H1 (cell line): ENCODE results near the gene SPOCK1. TPM values are rescaled to one million over a fixed set of nuclear protein-coding genes. Genes with fewer than 3 reads are reported as not detected.

Source experiments
- CTCF ChIA-PET: fragments of 300-600 bp; sonication (Branson Sonifier 250); formaldehyde crosslinking; loops from one replicate; lab custom pipeline; 2021; ENCODE audit not compliant: partially characterized antibody; lab: Charles Lee
- POLR2A ChIA-PET: fragments of 300-600 bp; sonication (Branson Sonifier 250); formaldehyde crosslinking; loops from one replicate; lab custom pipeline; 2021; ENCODE audit warnings: inconsistent platforms; ENCODE audit not compliant: partially characterized antibody; lab: Charles Lee
- DNase-seq, 2 experiments: peaks; one replicate each; pipeline versions ENCODE4 v3.0.0 to v3.0.0-alpha.2; 2010 to 2022; ENCODE audit warnings: low spot score in 2 of 2, low read depth in 1 of 2, mixed read lengths in 1 of 2
- FAIRE-seq: peaks from 2 replicates; lab custom pipeline; 2011; peaks lifted over from hg19 to GRCh38; lab: Jason Lieb, UNC
- H2AFZ ChIP-seq: 2 replicates; pipeline ENCODE4 v1.8.1; 2012; ENCODE audit warnings: low read length, inconsistent platforms
- H2AK5ac ChIP-seq: 2 replicates; pipeline ENCODE4 v1.6.1; 2013; ENCODE audit warnings: low read depth, low read length
- H2BK120ac ChIP-seq: replicated peaks from 2 replicates; pipeline ENCODE3; 2013; ENCODE audit warnings: low read depth, low read length, inconsistent platforms
- H2BK12ac ChIP-seq: 2 replicates; pipeline ENCODE4 v1.6.1; 2013; ENCODE audit warnings: low read depth, low read length
- H2BK15ac ChIP-seq: 2 replicates; pipeline ENCODE4 v1.6.1; 2013; ENCODE audit warnings: low read length
- H2BK20ac ChIP-seq: 2 replicates; pipeline ENCODE4 v1.6.1; 2013; ENCODE audit warnings: low read length
- H2BK5ac ChIP-seq: 2 replicates; pipeline ENCODE4 v1.6.1; 2013; ENCODE audit warnings: low read depth, low read length
- H3K14ac ChIP-seq: 2 replicates; pipeline ENCODE4 v1.6.1; 2013; ENCODE audit warnings: inconsistent platforms; ENCODE audit not compliant: insufficient read length
- H3K18ac ChIP-seq: 2 replicates; pipeline ENCODE4 v1.6.1; 2013; ENCODE audit warnings: low read length; ENCODE audit errors: extremely low read depth
- H3K23ac ChIP-seq: 2 replicates; pipeline ENCODE4 v1.6.1; 2013; ENCODE audit warnings: inconsistent platforms; ENCODE audit not compliant: insufficient read length
- H3K23me2 ChIP-seq: 2 replicates; pipeline ENCODE4 v1.6.1; 2013; ENCODE audit warnings: low read depth, low read length
- H3K27ac ChIP-seq: 2 replicates; pipeline ENCODE4 v1.6.1; 2011; ENCODE audit warnings: low read depth, low read length, inconsistent platforms
- H3K27me3 ChIP-seq, 4 experiments: replicated peaks in 1 of 4; 1 replicate in 1 of 4; 2 replicates in 3 of 4; pipeline versions ENCODE4 v1.6.1 to v1.8.1; 2011 to 2013; ENCODE audit warnings: low read length in 3 of 4, mild to moderate bottlenecking in 3 of 4, inconsistent platforms in 2 of 4, mixed read lengths in 2 of 4, moderate library complexity in 1 of 4; ENCODE audit not compliant: control insufficient read depth in 3 of 4, insufficient read depth in 3 of 4; ENCODE audit errors: extremely low read depth in 1 of 4
- H3K36me3 ChIP-seq, 4 experiments: 2 replicates each; pipeline versions ENCODE4 v1.6.1 to v1.8.1; 2011 to 2013; ENCODE audit warnings: mild to moderate bottlenecking in 4 of 4, low read length in 3 of 4, moderate library complexity in 2 of 4, control low read depth in 1 of 4, inconsistent platforms in 1 of 4; ENCODE audit not compliant: insufficient read depth in 4 of 4, control insufficient read depth in 2 of 4
- H3K4ac ChIP-seq: replicated peaks from 2 replicates; pipeline ENCODE3; 2013; ENCODE audit warnings: low read length, low read depth, mixed read lengths, inconsistent platforms; ENCODE audit not compliant: insufficient read length
- H3K4me1 ChIP-seq, 4 experiments: replicated peaks in 1 of 4; 1 replicate in 1 of 4; 2 replicates in 3 of 4; pipeline versions ENCODE4 v1.6.1 to v1.8.1; 2011 to 2013; ENCODE audit warnings: low read length in 3 of 4, inconsistent platforms in 2 of 4, mixed read lengths in 1 of 4; ENCODE audit not compliant: insufficient read depth in 4 of 4, control insufficient read depth in 3 of 4
- H3K4me2 ChIP-seq, 2 experiments: 2 replicates each; pipeline versions ENCODE4 v1.6.1 to v1.8.1; 2011 to 2013; ENCODE audit warnings: low read depth in 2 of 2, low read length in 2 of 2, control low read depth in 1 of 2, inconsistent platforms in 1 of 2, mild to moderate bottlenecking in 1 of 2; ENCODE audit not compliant: insufficient read depth in 1 of 2
- H3K4me3 ChIP-seq, 4 experiments: fragments of 200-600, 300-600 bp in 1 of 4; sonication (generic), shearing (Covaris generic), sonication (Bioruptor Twin) in 1 of 4; 2 replicates each; pipeline versions ENCODE4 v1.5.1 to v1.8.1; 2011 to 2016; ENCODE audit warnings: low read length in 4 of 4, low read depth in 3 of 4, control low read depth in 2 of 4, inconsistent platforms in 2 of 4, mild to moderate bottlenecking in 2 of 4, mixed read lengths in 1 of 4, moderate library complexity in 1 of 4; ENCODE audit not compliant: insufficient read depth in 2 of 4; ENCODE audit errors: extremely low read depth in 1 of 4
- H3K56ac ChIP-seq: replicated peaks from 2 replicates; pipeline ENCODE3; 2013; ENCODE audit warnings: low read depth, mild to moderate bottlenecking, mixed read lengths, low read length, inconsistent platforms; ENCODE audit not compliant: insufficient read length
- H3K79me1 ChIP-seq: 2 replicates; pipeline ENCODE4 v1.6.1; 2013; ENCODE audit warnings: low read depth, low read length, control low read depth
- H3K79me2 ChIP-seq, 2 experiments: 2 replicates each; pipeline versions ENCODE4 v1.6.1 to v1.8.1; 2012 to 2013; ENCODE audit warnings: low read length in 2 of 2, mild to moderate bottlenecking in 2 of 2, inconsistent platforms in 1 of 2; ENCODE audit not compliant: insufficient read depth in 2 of 2, control insufficient read depth in 1 of 2
- H3K9ac ChIP-seq, 4 experiments: replicated peaks in 1 of 4; 1 replicate in 1 of 4; 2 replicates in 3 of 4; pipeline versions ENCODE4 v1.6.1 to v1.8.1; 2011 to 2013; ENCODE audit warnings: low read depth in 3 of 4, low read length in 3 of 4, control low read depth in 2 of 4, mild to moderate bottlenecking in 2 of 4, moderate library complexity in 2 of 4, inconsistent platforms in 1 of 4; ENCODE audit errors: extremely low read depth in 1 of 4
- H3K9me3 ChIP-seq, 2 experiments: 2 replicates each; pipeline versions ENCODE4 v1.6.1 to v1.8.1; 2012 to 2013; ENCODE audit warnings: mild to moderate bottlenecking in 2 of 2, moderate library complexity in 2 of 2, control low read depth in 1 of 2, inconsistent platforms in 1 of 2, low read depth in 1 of 2, low read length in 1 of 2, mixed read lengths in 1 of 2; ENCODE audit not compliant: insufficient read depth in 2 of 2
- H4K20me1 ChIP-seq, 2 experiments: replicated peaks in 1 of 2; 2 replicates each; pipeline versions ENCODE3 to v1.8.1; 2011 to 2013; ENCODE audit warnings: inconsistent platforms in 2 of 2, low read length in 2 of 2, mild to moderate bottlenecking in 1 of 2; ENCODE audit not compliant: insufficient read depth in 2 of 2, control insufficient read depth in 1 of 2
- H4K5ac ChIP-seq: 2 replicates; pipeline ENCODE4 v1.6.1; 2013; ENCODE audit warnings: low read length, low read depth, mixed read lengths, inconsistent platforms; ENCODE audit not compliant: insufficient read length
- H4K8ac ChIP-seq: 2 replicates; pipeline ENCODE4 v1.8.0; 2013; ENCODE audit warnings: mild to moderate bottlenecking, moderate library complexity, low read length, inconsistent platforms; ENCODE audit not compliant: insufficient read depth; ENCODE audit errors: extremely low read depth
- H4K91ac ChIP-seq: replicated peaks from 2 replicates; pipeline ENCODE3; 2013; ENCODE audit warnings: low read length, mixed read lengths, inconsistent platforms; ENCODE audit not compliant: insufficient read length
- BACH1 ChIP-seq: IDR thresholded peaks from 2 replicates; pipeline ENCODE4 v1.6.1; 2012; ENCODE audit warnings: low read length, improper control_type of control experiment
- CTBP2 ChIP-seq: IDR thresholded peaks from 2 replicates; pipeline ENCODE4 v1.7.0; 2011; ENCODE audit warnings: borderline replicate concordance, mild to moderate bottlenecking, moderate library complexity, mixed read lengths, low read length; ENCODE audit not compliant: insufficient read depth, insufficient read length
- RNF2 ChIP-seq: fragments of 200-900, 300-1000 bp; sonication (generic); IDR thresholded peaks from 2 replicates; pipeline ENCODE4 v1.7.1; 2016; ENCODE audit warnings: borderline replicate concordance, low read depth, mild to moderate bottlenecking, antibody characterized with exemption, low read length; ENCODE audit not compliant: poor library complexity, severe bottlenecking; ENCODE audit errors: missing control alignments
- WGBS, 2 experiments: shearing (Covaris generic) in 1 of 2; methylation state at CpG; one replicate each; pipeline versions ENCODE4 v1.1.6 to v1.1.7; 2013 to 2015; ENCODE audit warnings: low lambda C conversion rate in 2 of 2, mixed read lengths in 2 of 2, inconsistent platforms in 1 of 2, low coverage in 1 of 2, missing lambda C conversion rate in 1 of 2; ENCODE audit not compliant: insufficient replicate concordance in 2 of 2, insufficient coverage in 1 of 2, insufficient read length in 1 of 2; ENCODE audit errors: extremely low coverage in 1 of 2, missing lambda C conversion rate in 1 of 2; 5-methylcytosine and 5-hydroxymethylcytosine counted together
- polyA plus RNA-seq, 7 experiments: library from polyadenylated mRNA; depleted of rRNA in 3 of 7; stranded (reverse) in 5 of 7; unstranded in 2 of 7; fragments of >200 nt in 5 of 7; fragments of 200-250 nt in 2 of 7; gene quantifications; 1 replicate in 5 of 7; 2 replicates in 1 of 7; 4 replicates in 1 of 7; pipeline versions ENCODE4 v1.2.1 to v1.2.3, GENCODE V29; 2011 to 2013; ENCODE audit warnings: missing spikeins in 2 of 7, mixed read lengths in 2 of 7
- total RNA-seq: library from RNA; stranded (reverse); fragmentation: NEBNext Ultra II Directional; extraction: Animal tissue kit (Norgen Biotek cat#: 25700); gene quantifications from 2 replicates; pipeline ENCODE4 v1.2.1, GENCODE V29; 2021

Gene SPOCK1
- total and polyA plus RNA-seq, 2 of the 8 experiments (the other 6 are each of a cell fraction or from before 2014, with no cell fraction given) = 6.9 to 18.1 TPM

GRCh38 chr5:137487600-137487999, 11.5 kb downstream of the SPOCK1 start:
- Histone ChIP-seq H3K79me1 (no peaks in the 10 kb centered on the region), H2BK20ac (no peak overlapping the region), H3K9ac (no peak overlapping the region), H2BK15ac (no peak overlapping the region), H3K27me3 (no peaks in the 10 kb centered on the region), H3K18ac (no peak overlapping the region), H4K91ac (no peak overlapping the region), H3K27ac (no peak overlapping the region), H2BK5ac (no peak overlapping the region), H3K4me3 (no peak overlapping the region), H2AK5ac (no peak overlapping the region), H2BK12ac (no peak overlapping the region), H3K56ac (no peak overlapping the region), H3K79me2 (no peaks in the 10 kb centered on the region), H3K36me3 (no peaks in the 10 kb centered on the region), H4K8ac (no peak overlapping the region), H3K9me3 (no peaks in the 10 kb centered on the region), H4K20me1 (no peaks in the 10 kb centered on the region), H3K23ac (no peak overlapping the region), H3K4ac (no peak overlapping the region), H3K23me2 (no peaks in the 10 kb centered on the region), H3K4me2 (no peak overlapping the region), H2AFZ (no peak overlapping the region), H3K14ac (no peak overlapping the region), H4K5ac (no peak overlapping the region), H2BK120ac (no peak overlapping the region), H3K4me1 (no peaks in the 10 kb centered on the region)
- 93% methylated on average over 1 of the region's 1 CpG; no CpG with 5 or more reads in 1 of the 2 experiments for WGBS, 2 experiments
- DNase-seq = no peak
- FAIRE-seq = no peak
- CTCF ChIA-PET = interaction anchor here (0.7 to 1.6 kb wide), 4 partner anchors 9 to 167 kb away, joined by 3 to 5 read pairs (median 4); partner anchors contain the start of gene SPOCK1
- POLR2A ChIA-PET = interaction anchor here (1.2 kb wide), 1 partner anchor 142 kb away, joined by 3 read pairs; no protein-coding TSS in a partner anchor
- TF ChIP-seq CTBP2 (no peak), RNF2 (no peak), BACH1 (no peak)
